ENCODE results near the gene HS3ST3B1.

The HS3ST3B1 gene

DNA sequence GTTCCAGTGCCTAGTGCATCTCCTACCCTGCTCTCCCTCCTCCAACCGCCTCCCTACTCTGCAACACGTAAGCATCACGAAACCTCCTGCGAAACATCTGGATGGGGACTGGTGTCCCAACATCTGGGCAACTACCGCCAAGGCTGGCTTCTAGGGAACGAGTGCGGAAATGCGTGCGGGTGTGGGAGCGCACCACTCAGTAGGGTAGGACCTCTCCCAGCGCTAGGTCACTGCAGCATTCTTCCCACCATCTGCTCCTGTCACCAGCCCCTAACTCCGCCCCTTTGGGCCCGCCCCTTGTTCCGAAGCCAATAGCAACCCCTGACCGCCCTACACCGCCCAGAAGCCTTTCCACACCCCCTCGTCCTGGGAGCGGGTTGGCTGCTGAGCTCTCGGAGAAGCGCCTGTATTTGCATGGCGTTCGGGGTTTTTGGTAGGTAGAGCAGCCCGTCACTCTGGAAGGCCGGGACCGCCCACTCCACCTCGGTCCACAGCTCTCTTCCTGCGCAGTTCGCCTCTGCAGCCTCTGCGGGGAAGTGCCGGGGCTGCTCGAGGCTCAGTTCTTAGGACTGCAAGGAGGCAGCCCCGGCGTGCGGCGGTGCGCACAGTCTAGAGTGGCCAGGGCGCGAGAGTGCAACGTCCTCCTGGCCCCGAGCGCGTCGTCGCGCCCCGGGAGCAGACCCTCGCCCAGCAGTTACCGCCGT, at the start of gene HS3ST3B1:
HS3ST3B1 (plus strand) TSS at position 507 of the 704 bp plus-strand sequence. CDS start 438 bp downstream, outside the sequence.
- no peak for FAIRE-seq

DNA sequence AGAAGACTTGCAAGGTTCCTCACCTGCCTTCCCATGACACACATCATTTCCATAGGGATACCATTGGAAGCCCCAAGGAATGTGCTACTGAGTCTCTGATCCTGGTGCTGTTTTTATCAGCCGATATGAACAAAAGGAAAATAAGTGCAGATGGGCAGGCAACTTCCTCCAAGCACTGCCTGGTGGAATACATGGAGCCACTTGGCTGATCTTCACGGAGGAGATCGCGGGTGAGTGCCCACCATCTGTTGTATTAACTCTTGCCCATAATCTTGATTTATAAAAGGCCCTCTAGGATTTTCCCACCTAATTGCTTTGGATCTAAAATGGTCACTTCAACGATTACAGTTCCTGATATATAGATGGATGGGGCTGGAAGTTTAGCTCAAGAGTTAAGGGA, 39.5 kb upstream of the HS3ST3B1 start:
- no peak for FAIRE-seq

DNA sequence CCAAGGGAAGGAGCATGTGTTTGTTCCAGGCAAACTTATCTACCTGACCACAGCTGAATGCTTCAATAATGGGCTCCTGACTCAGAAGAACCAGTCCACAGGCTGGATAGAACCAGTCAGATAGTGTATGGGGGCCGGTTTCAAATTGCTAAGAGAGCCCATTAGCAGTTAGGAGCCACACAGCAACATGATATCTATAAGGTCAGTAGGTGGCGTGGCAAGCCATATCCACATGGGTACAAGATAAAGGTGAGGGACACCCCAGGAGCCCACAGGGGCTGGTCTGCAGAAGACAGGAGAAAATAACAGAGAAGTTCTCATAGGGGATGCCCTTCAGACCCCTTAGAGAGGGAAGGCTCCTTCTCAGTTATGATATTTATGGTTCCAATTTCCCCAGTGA, 32.6 kb upstream of the HS3ST3B1 start:
- FAIRE-seq = no peak

DNA sequence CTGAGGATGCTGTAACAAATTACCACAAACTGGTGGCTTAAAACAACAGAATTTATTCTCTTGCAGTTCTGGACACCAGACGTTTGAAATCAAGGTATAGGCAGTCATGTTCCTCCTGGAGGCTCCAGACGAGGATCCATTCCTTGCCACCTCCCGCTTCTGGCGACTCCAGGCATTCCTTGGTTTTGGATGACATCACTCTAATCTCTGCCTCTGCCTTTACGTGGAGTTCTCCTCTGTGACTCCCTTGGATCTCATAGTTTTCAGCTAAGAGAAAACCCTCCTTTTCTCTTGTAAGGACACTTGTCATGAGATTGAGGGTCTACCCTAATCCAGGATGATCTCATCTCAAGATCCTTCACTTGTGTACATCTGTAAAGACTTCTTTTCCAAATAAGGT, 31.4 kb upstream of the HS3ST3B1 start:
- no peak for FAIRE-seq

DNA sequence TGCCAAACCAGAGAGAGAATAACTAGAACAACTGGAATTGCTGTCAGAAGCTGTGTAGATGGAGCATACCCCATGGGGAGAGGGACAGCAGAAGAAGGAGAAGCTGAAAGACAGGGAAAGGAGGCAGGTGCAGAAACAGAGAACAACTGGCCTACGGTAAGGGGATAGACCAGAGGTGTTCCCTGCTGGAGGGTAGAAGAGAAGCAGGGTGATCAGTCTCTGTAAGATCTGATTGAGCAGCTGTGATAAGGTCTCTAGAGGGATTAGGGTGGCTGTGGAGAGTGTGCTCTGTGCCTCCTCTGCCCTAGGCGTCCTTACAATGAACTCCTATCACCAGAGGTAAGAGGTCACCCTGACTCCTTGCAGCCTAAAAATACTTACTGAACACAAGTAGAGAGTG, 30.4 kb upstream of the HS3ST3B1 start:
- FAIRE-seq = no peak

DNA sequence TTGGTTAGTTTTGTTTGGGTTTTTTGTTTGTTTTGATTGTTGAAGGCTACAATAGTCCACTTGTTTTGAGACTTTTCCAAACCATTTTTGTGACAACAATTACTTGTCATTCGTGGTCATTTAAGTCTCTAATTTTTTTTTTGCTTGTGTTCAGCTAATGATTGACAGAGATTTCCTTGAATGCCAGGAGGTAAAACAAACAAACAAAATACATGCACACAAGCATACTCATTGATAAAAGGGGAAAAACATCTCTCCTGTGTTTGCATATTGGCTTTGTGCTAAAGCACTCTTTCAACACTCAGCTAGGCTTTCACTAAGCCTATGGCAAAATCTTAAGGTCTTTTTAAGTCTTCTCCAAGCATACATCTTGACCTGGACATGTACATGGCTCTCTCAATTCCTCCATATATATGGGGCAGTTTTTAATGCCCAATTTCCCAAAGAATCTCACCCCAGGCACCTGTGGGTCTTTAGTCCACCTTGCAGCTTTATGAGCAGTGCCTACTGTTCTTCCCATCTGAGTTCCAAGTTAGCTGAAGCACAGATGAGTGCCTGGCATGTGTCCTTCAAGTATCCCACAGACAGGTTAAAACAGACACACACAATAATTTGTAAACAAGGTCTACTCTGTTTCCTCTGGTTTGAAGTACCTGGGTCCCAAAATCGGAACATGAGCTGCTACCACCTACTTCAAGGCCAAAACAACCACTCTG, 24.2 kb upstream of the HS3ST3B1 start:
- no peak for FAIRE-seq

DNA sequence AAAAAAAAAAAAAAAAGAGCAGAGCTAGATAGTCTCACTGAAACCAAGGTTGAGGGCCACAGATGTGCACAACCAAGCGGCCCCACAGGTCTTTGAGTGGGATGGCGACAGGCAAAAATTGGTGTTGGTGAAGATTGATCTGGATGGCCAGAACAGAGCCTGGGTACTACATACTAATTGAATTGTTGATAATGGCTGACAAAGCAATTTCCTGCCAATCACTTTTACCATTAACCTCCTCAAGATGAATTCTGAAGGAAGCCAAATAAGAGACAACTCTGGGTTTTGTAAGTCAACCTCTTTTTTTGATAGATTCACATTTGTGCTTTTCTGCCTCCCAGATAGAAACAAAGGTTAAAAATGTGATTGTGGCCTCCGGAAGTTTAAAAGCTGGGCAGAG, 19.4 kb upstream of the HS3ST3B1 start:
- FAIRE-seq = no peak

DNA sequence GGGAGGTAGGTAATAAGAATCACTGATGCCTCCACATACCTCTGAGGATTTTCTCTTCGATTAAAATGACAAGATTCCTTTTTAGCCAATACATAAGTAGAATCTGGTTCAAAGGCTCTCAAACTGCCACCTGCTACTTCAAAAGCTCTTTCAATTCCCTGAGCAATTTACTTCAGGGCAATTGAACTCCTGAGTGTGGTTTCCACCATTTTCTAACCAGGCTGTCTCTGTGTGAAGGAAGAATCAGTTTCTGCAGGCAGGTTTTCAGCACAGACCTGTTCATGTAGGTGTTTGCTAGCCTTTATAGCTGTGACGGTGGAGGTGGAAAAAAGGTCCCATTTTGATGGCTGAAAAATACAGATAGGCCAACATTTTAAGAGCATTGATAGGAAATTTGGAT, 18.2 kb upstream of the HS3ST3B1 start:
- no peak for FAIRE-seq

DNA sequence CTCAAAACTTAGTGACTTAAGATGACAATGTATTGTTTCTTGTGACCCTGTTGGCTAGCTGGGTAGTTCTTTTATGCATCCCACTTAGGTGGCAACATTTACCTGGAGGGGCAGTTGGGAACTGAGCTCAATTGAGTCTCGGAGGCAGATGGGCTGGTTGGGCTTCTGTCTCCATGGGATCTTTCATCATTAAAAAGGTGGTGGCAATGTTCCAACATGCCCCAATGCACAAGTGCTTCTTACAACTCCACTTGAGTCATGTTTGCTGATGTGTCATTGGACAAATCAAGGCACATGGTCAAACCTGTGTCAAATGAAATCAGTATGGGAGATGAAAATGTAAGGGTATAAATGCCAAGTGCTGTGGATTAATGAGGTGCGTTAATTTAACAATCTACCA, 11.7 kb upstream of the HS3ST3B1 start:
- no peak for FAIRE-seq

DNA sequence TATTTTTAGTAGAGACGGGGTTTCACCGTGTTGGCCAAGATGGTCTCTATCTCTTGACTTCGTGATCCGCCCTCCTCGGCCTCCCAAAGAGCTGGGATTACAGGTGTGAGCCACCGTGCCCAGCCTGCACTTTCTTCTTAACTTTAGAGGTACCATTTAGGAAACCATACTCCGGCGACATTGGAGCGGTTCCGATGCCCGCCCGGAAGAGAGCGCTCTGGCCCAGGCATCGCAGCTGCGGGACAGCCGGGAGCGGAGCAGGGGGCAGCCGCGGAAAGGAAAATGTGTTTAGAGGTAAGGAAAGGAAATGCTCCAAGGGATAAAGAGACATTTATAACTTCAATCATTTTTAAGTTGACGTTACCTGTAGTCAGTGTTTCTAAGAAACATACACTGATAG, 6.0 kb upstream of the HS3ST3B1 start:
- FAIRE-seq = no peak

DNA sequence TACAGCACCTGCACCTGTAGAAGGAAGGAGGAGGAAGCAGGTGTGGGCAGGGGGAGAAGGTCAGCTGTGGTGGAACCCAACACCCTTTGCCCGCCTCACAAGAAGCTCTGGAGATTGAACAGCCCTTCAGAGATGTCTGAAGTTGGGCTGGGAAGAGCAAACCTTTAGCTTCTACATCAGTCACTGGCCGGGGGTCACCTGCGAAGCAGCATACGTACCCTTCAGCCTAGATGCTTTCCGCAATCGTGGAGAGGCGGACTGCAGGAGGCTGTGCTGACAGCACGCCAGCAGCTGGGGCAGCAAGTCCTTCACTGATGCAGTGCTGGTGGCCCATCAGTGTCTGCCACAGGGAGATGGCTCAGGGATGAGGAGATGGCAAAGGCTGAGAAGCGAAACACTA, 5.2 kb upstream of the HS3ST3B1 start:
- no peak for FAIRE-seq

DNA sequence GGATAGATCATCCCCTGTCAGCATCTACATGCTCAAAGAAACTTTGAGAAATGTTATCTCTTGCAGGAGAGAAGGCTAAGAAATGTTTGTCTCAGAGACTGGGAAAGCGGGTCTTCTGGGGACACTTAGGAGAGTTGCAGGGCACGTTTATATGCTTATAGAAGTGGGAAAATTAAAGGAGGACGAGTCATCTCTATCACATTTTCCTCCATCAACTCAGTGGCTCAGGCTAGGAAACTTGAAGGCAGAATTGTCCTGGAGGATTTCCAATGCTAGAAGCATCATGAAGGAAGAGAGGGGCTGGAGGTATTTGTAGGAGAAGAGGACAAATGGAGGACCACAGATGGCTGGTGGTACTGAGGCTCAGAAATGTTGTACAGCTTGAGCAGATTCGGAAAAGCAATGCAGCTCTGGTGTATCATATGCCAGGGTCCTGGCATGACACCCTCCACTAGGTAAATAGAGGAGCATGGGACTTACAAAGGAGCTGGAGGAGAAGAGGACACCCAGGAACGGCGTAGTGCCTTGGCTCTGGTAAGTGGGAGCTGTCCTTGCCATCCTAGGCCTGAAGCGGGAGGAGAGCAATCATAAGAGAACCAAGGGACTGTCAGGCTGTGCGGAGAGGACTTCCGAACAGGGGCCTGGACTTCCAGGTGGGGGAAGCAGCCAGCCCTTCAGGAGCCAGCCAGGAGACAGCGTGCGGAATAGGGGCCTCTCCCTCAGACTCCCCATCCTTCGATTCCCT, 4.5 kb upstream of the HS3ST3B1 start:
- no peak for FAIRE-seq

DNA sequence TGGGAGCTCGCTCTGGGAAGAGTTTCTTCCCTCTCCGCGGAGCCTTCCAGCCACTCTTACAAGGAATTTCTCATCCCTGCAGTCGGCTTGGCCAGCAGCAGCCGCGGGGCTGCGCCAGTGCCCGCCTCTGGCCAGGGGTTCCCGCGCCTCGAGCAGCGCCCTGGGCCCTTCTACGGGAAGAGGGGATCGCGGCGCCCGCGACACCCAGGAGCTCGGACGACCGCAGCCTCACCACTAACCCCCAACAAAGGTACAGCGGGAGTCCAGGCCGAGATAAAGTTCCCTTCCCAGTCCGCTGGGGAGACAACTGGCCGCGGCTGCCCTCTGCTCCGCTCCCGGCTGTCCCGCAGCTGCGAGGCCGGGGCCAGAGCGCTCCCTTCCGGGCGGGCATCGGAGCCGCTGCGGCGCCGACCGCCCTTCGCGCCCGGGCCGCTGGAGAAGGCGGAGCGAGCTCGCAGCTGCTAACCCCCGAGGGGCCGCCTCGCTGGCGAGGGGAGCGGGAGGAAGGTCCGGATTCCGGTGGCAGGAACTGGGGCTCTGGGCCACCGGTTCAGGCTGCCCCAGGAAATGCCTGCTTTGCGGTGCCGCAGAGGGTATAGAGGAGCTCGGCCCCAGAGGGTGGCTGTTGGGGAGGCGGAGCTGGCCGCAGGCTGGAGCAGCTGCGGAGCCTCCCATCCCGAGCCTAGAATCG, 3.6 kb upstream of the HS3ST3B1 start:
- FAIRE-seq = no peak

DNA sequence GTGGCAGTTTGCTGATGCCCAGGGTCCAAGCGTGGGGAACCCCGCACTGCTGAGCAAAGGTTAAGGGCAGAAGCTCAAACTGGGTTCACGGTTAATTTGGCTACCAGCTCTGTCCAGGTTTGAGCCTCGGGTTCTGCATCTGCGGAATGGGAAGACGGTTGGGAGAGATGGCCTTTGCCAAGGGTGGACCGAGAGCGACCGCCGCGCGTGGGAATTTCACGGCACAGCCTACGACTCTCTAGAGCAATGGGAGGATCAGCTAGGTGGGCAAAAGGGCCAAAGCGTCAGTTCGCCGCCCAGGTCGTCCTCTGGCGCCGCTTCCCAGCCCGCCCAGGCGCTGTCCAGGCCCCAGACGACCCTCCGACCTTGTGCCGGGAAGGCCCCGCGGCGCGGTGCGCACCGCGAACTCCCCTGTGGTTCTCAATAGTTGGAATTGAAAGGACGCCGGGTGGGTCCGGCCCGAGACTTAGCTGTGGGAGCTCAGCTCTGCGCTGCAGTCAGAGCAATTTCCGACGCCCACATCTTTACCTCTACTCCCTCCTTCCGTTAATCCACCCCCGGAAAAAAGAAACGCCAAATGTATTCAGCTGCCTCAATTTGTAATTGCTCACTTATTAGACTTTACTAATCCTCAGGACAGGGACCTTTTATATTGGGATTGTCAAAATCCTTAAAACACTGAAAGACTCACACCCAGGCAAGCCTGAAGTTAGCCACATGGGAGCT, 2.5 kb upstream of the HS3ST3B1 start:
- FAIRE-seq = no peak

DNA sequence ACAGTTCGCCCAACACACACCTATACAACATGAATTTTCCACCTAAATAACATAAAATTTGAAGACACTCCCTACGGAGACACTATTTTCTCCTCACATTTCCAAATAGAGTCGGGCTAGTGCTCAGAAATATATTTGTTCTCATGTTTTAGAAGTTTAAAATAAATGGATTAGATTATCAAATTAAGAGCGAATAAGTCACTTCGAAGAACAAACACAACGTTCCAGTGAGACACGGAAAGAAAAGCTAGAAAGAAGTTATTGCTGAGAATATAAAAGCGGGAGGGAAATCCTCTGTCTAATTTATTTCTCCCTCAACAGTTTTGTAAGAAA, 2.0 kb upstream of the HS3ST3B1 start:
- FAIRE-seq = no peak

DNA sequence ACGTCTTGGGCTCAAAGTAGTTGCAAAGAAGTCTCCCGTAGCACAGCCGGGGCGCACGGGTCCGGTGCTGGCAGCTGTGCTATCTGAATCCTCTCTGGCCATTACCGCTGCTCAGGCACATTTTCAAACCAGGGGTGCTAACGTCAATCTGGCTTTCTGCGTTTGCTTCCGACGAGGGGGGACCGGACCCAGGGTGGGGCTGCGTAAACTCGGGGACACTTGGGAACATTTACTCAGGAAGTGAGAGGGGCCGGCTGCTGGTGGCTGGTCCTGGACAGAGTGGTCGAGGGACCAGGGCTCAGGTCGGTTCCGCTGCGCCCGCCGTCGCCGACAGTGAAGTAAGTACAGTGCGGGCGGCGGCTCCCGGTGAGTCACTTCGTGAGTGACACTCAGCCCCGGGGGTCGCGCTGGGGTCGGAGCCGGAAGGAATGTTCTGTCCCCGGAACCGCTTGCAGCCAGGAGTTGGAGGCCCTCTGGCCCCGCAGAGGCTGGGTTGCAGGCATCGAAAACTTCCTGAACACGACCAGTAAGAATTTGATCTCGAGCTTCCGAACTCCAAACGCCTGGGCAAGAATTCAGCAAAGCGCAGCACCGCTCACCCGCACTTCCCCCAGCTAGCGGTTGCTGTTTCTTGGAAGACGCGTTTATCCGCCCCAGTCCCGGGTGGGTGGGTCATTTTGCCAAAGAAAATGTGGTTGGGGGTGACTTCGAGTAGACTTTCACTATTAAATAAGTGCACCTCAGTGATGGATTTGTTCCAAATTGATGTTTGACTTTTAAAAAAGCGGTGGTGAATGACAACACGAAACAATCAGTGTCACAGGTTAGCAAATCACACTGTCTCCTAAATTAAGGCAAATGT, 1.4 kb upstream of the HS3ST3B1 start:
- no peak for FAIRE-seq

DNA sequence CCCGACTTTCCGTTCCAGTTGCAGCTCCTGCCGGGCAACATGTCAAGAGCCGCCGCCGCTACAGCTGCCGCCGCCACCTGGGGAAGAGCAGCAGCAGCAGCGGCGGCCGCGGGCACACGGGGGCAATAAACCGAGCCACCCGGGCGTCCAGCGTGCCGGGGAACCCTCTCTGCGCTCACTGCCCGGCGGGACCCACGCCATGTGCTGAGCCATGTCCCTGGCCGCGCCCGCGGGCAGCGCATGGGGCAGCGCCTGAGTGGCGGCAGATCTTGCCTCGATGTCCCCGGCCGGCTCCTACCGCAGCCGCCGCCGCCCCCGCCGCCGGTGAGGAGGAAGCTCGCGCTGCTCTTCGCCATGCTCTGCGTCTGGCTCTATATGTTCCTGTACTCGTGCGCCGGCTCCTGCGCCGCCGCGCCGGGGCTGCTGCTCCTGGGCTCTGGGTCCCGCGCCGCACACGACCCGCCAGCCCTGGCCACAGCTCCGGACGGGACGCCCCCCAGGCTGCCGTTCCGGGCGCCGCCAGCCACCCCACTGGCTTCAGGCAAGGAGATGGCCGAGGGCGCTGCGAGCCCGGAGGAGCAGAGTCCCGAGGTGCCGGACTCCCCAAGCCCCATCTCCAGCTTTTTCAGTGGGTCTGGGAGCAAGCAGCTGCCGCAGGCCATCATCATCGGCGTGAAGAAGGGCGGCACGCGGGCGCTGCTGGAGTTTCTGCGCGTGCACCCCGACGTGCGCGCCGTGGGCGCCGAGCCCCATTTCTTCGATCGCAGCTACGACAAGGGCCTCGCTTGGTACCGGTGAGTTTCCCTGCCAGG, 604 bp downstream of the HS3ST3B1 start:
- no peak for FAIRE-seq

DNA sequence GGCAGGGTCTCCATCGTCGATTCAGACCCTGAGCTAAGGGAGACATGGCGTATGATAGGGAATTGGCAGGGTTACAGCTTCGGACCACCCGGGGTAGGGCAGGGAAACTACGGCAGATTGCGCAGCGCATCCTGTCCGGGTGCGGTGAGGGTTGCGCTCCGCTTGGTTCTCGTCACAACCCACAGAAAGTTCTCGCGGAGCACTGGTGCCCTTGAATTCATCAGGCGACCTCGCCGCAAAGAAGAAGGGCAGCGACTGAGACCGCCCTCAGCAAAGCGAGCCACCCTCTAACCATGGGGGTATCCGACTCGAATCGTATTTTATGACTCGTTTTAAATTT, 1.2 kb downstream of the HS3ST3B1 start:
- FAIRE-seq = no peak

DNA sequence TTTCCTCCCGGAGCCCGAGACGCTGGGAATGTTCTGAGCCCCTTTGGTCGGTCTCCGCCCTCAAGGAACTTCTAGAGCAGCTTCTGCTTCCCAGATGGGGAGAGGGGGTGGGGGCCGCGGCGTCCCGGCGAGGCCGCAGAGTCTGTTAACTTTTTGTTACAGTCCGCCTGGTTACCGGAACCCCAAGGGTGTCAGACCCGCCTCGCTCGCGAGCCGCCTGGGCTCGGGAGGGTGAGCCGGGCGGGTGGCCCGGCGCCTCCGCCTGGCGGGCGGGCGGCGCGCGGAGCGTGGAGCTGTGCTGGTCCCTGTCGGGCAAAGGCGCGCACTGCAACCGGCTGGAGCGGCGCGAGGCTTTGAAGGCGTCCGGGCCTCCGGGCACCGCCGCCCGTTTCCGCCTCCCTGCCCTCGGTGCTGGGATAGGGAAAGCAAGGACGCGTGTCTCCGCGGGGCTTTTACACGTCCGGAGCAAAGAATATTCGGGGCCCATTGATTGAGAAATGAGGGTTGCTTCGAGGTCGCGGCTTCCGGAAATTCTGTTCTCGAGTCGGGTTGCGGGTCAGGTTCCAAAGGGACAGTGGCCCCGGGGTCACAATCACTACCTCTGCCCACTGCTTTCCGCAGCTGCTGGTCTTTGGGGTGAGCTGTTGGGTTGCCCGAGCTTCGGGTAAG, 1.7 kb downstream of the HS3ST3B1 start:
- FAIRE-seq = no peak

Measured in G401.6 (cell line).